OCI-LY7 (cell line): ENCODE data around the gene SAA4. TPM values are rescaled to one million over a fixed set of nuclear protein-coding genes. Genes with fewer than 3 reads are reported as not detected.

Experiments
- BruUV-seq: library from RNA; stranded (reverse); fragments of 400-500 nt; replicated peaks from 2 replicates; lab custom pipeline; 2021; lab: Mats Ljungman, UMichigan
- CTCF ChIA-PET: fragments of 300-600 bp; sonication (Branson Sonifier 250); formaldehyde crosslinking; loops from one replicate; lab custom pipeline; 2022; ENCODE audit warnings: antibody characterized with exemption; ENCODE audit not compliant: unreplicated experiment; lab: Charles Lee
- POLR2A ChIA-PET: fragments of 300-600 bp; sonication (Branson Sonifier 250); formaldehyde crosslinking; loops from one replicate; lab custom pipeline; 2022; ENCODE audit warnings: antibody characterized with exemption; lab: Charles Lee
- DNase-seq: peaks from one replicate; pipeline ENCODE4 v3.0.0-alpha.2; 2015; ENCODE audit warnings: low spot score
- H2AFZ ChIP-seq: fragments of 200-600 bp; sonication (generic), shearing (Covaris generic); 2 replicates; pipeline ENCODE4 v1.6.1; 2014; ENCODE audit warnings: mild to moderate bottlenecking, antibody characterized with exemption, low read length, moderate library complexity
- H3K27ac ChIP-seq: fragments of 200-600 bp; sonication (generic); 2 replicates; pipeline ENCODE4 v1.5.1; 2014; ENCODE audit warnings: mixed run types, low read depth, mild to moderate bottlenecking, moderate library complexity, low read length, inconsistent platforms; ENCODE audit not compliant: poor library complexity, severe bottlenecking
- H3K36me3 ChIP-seq: fragments of 200-600 bp; sonication (generic); 2 replicates; pipeline ENCODE4 v1.6.1; 2014; ENCODE audit warnings: mild to moderate bottlenecking, antibody characterized with exemption, low read length, moderate library complexity, mixed read lengths; ENCODE audit not compliant: insufficient read depth
- H3K4me1 ChIP-seq: fragments of 200-600 bp; sonication (generic); 2 replicates; pipeline ENCODE4 v1.5.1; 2014; ENCODE audit warnings: mild to moderate bottlenecking, low read length; ENCODE audit not compliant: insufficient read depth, poor library complexity, severe bottlenecking
- H3K4me2 ChIP-seq: fragments of 200-600 bp; sonication (generic); 2 replicates; pipeline ENCODE4 v1.6.1; 2014; ENCODE audit warnings: mild to moderate bottlenecking, low read length
- H3K4me3 ChIP-seq: fragments of 200-600 bp; sonication (generic); 2 replicates; pipeline ENCODE4 v1.5.1; 2014; ENCODE audit warnings: mild to moderate bottlenecking, low read depth, low read length; ENCODE audit not compliant: poor library complexity, severe bottlenecking
- H3K79me2 ChIP-seq: fragments of 200-600 bp; sonication (generic); 2 replicates; pipeline ENCODE4 v1.6.1; 2016; ENCODE audit warnings: low read depth, mild to moderate bottlenecking, low read length, moderate library complexity, mixed read lengths; ENCODE audit not compliant: insufficient read depth
- H3K9me2 ChIP-seq: fragments of 200-600 bp; sonication (generic); 2 replicates; pipeline ENCODE4 v1.6.1; 2016; ENCODE audit warnings: mild to moderate bottlenecking, low read length, mixed read lengths; ENCODE audit not compliant: insufficient read depth
- H3K9me3 ChIP-seq: fragments of 200-600 bp; sonication (generic); 2 replicates; pipeline ENCODE4 v1.6.1; 2014; ENCODE audit warnings: mild to moderate bottlenecking, mixed run types, low read length, mixed read lengths
- H4K20me1 ChIP-seq: fragments of 200-600 bp; sonication (generic); 2 replicates; pipeline ENCODE4 v1.6.1; 2014; ENCODE audit warnings: mild to moderate bottlenecking, antibody characterized with exemption, low read length, moderate library complexity, mixed read lengths; ENCODE audit not compliant: insufficient read depth
- CTCF ChIP-seq: fragments of 200-600 bp; sonication (generic); conservative IDR thresholded peaks from 2 replicates; pipeline ENCODE4 v1.5.1; 2014; ENCODE audit warnings: mild to moderate bottlenecking, antibody characterized with exemption, low read length, moderate library complexity, mixed read lengths
- EZH2phosphoT487 ChIP-seq: fragments of 200-600 bp; sonication (generic); IDR thresholded peaks from 2 replicates; pipeline ENCODE4 v1.6.1; 2018; ENCODE audit warnings: low read depth, borderline replicate concordance, mild to moderate bottlenecking, mixed run types, antibody characterized with exemption, low read length, moderate library complexity, mixed read lengths
- intact Hi-C: fragments of 100-400 bp; cut with micrococcal nuclease; formaldehyde crosslinking; loops from one replicate; pipeline ENCODE4 v1.10.0; 2022; ENCODE audit not compliant: unreplicated experiment
- total RNA-seq, 2 experiments: library from RNA; depleted of rRNA in 1 of 2; stranded (reverse); fragments of >200 nt in 1 of 2; shearing (Covaris generic) in 1 of 2; gene quantifications; 2 replicates each; pipeline ENCODE4 v1.2.3, GENCODE V29; 2014 to 2022

Gene SAA4
- total RNA-seq, 2 experiments from 2014 or later = not detected

DNA sequence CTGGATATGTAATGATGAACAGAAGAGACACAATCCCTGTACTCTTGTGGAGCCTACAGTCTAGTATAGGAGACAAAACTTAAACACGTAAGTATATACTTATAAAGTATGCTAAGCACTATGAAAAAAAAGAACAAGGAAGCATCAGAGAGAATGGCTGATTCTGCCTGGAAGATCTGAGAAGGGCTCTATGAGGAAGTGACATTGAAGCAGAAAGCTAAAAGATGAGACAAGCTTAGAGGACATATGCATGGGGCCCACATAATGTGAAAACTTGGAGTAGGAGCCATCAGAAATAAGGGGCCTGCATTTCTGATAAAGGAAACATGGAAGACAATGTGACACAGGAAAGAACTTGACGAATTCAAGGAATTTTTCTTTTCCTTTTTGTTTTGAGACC lies 46.0 kb upstream of the SAA4 start:
- H3K27ac ChIP-seq = no peak overlapping the region
- intact Hi-C loops = loop anchor here (10.0 kb wide), 1 partner anchor 108 kb away; the partner anchor contains the start of gene MRGPRX4

GRCh38 chr11:18280438-18281045 lies 43.9 kb upstream of the SAA4 start:
- Histone ChIP-seq H4K20me1 (no peaks in the 10 kb centered on the region), H3K9me3 (no peaks in the 10 kb centered on the region), H3K4me1 (peaks cover 5% of the 10 kb centered on the region), H3K4me3 (no peak overlapping the region), H2AFZ (no peak overlapping the region), H3K79me2 (no peaks in the 10 kb centered on the region), H3K4me2 (no peak overlapping the region), H3K9me2 (no peaks in the 10 kb centered on the region), H3K36me3 (peaks cover 72% of the 10 kb centered on the region), H3K27ac (no peak overlapping the region)
- TF ChIP-seq CTCF (no peak), EZH2phosphoT487 (no peak)
- DNase-seq = no peak
- ChIA-PET CTCF (no interaction called here), POLR2A (interaction anchor here (0.7 to 1.0 kb wide), 4 partner anchors 28 to 1669 kb away, joined by 3 to 6 read pairs (median 4); no protein-coding TSS in a partner anchor)
- BruUV-seq = no TSS peak
- intact Hi-C loops = loop anchor here (10.0 kb wide), 1 partner anchor 106 kb away; the partner anchor contains the start of gene MRGPRX4

More for the DNA sequence above, 46.0 kb upstream of the SAA4 start:
- H3K36me3 ChIP-seq = peaks cover 93% of the 10 kb centered on the region
- H3K9me3 ChIP-seq = no peaks in the 10 kb centered on the region
- H3K4me1 ChIP-seq = peaks cover 5% of the 10 kb centered on the region
- no peak overlapping the region for H3K4me2 ChIP-seq
- no peak overlapping the region for H3K4me3 ChIP-seq
- ChIA-PET CTCF (no interaction called here), POLR2A (interaction anchor here (0.6 to 1.3 kb wide), 5 partner anchors 17 to 172 kb away, joined by 3 read pairs; partner anchors contain the start of gene LDHA)
- DNase-seq = no peak
- H4K20me1 ChIP-seq = no peaks in the 10 kb centered on the region
- BruUV-seq = no TSS peak
- no peak for TF ChIP-seq CTCF
- TF ChIP-seq EZH2phosphoT487 = no peak
- H3K79me2 ChIP-seq = no peaks in the 10 kb centered on the region
- H2AFZ ChIP-seq = no peak overlapping the region
- no peaks in the 10 kb centered on the region for H3K9me2 ChIP-seq
